Naive thymus-derived CD4-positive, alpha-beta T cell (primary cell): ENCODE measurements around the gene LGALS8. TPM values are rescaled to one million over a fixed set of nuclear protein-coding genes. Genes with fewer than 3 reads are reported as not detected.

Experiments
- ATAC-seq: fragments of 150-1000 bp; cut with Tn5 transposase; 2 replicates; pipeline ENCODE4 v1.10.0; 2021; ENCODE audit warnings: mild to moderate bottlenecking, moderate library complexity
- CTCF ChIA-PET: fragments of 350-600 bp; sonication (Branson Sonifier 250); formaldehyde crosslinking; loops from one replicate; lab custom pipeline; 2021; ENCODE audit warnings: antibody characterized with exemption; lab: Charles Lee
- POLR2A ChIA-PET: fragments of 350-600 bp; sonication (Branson Sonifier 250); formaldehyde crosslinking; loops from one replicate; lab custom pipeline; 2021; ENCODE audit warnings: antibody characterized with exemption, inconsistent platforms; lab: Charles Lee
- DNase-seq, 9 donors: peaks; one replicate each; pipeline versions ENCODE4 v3.0.0 to v3.0.0-alpha.2; 2020 to 2022; ENCODE audit warnings: mixed read lengths in 1 of 9
- H3K27ac ChIP-seq: one replicate; pipeline ENCODE4 v1.7.0; 2013; ENCODE audit warnings: mild to moderate bottlenecking, low read depth, low read length, moderate library complexity
- H3K27me3 ChIP-seq, 2 donors: one replicate each; pipeline ENCODE4 v1.7.0; 2013; ENCODE audit warnings: low read length in 2 of 2, mild to moderate bottlenecking in 2 of 2, moderate library complexity in 2 of 2; ENCODE audit not compliant: control insufficient read depth in 2 of 2, insufficient read depth in 2 of 2
- H3K36me3 ChIP-seq, 3 experiments: 1 replicate in 2 of 3; 2 replicates in 1 of 3; pipeline ENCODE4 v1.7.0; 2013; ENCODE audit warnings: low read length in 3 of 3, mild to moderate bottlenecking in 3 of 3, moderate library complexity in 1 of 3; ENCODE audit not compliant: insufficient read depth in 3 of 3, control insufficient read depth in 2 of 3
- H3K4me1 ChIP-seq, 2 donors: one replicate each; pipeline ENCODE4 v1.7.0; 2013; ENCODE audit warnings: low read length in 2 of 2, mild to moderate bottlenecking in 2 of 2, moderate library complexity in 1 of 2; ENCODE audit not compliant: control insufficient read depth in 2 of 2, insufficient read depth in 2 of 2
- H3K4me3 ChIP-seq: 2 replicates; pipeline ENCODE4 v1.7.0; 2013; ENCODE audit warnings: mild to moderate bottlenecking, low read length
- H3K9me3 ChIP-seq, 3 experiments: 1 replicate in 2 of 3; 2 replicates in 1 of 3; pipeline ENCODE4 v1.7.0; 2013; ENCODE audit warnings: low read length in 3 of 3; ENCODE audit not compliant: control insufficient read depth in 2 of 3
- H3K27ac Mint-ChIP-seq, 9 donors: one replicate each; pipeline ENCODE4 v1.8.0; 2020 to 2022; ENCODE audit warnings: mixed read lengths in 9 of 9, mild to moderate bottlenecking in 8 of 9, moderate library complexity in 5 of 9, inconsistent platforms in 2 of 9
- H3K27me3 Mint-ChIP-seq, 5 donors: one replicate each; pipeline ENCODE4 v1.8.0; 2021 to 2022; ENCODE audit warnings: mixed read lengths in 5 of 5, mild to moderate bottlenecking in 1 of 5
- H3K36me3 Mint-ChIP-seq, 5 donors: one replicate each; pipeline ENCODE4 v1.8.0; 2020 to 2022; ENCODE audit warnings: mixed read lengths in 5 of 5, mild to moderate bottlenecking in 3 of 5, inconsistent platforms in 1 of 5
- H3K4me1 Mint-ChIP-seq, 7 donors: one replicate each; pipeline ENCODE4 v1.8.0; 2020 to 2022; ENCODE audit warnings: mixed read lengths in 7 of 7, mild to moderate bottlenecking in 3 of 7, inconsistent platforms in 1 of 7
- H3K4me3 Mint-ChIP-seq, 10 donors: one replicate each; pipeline ENCODE4 v1.8.0; 2020 to 2022; ENCODE audit warnings: mild to moderate bottlenecking in 10 of 10, mixed read lengths in 10 of 10, moderate library complexity in 6 of 10, inconsistent platforms in 2 of 10
- H3K9me3 Mint-ChIP-seq, 11 donors: one replicate each; pipeline ENCODE4 v1.8.0; 2020 to 2022; ENCODE audit warnings: mixed read lengths in 11 of 11, mild to moderate bottlenecking in 4 of 11, inconsistent platforms in 1 of 11, moderate library complexity in 1 of 11
- intact Hi-C, 2 donors: fragments of 100-400 bp; cut with micrococcal nuclease; formaldehyde crosslinking; loops; one replicate each; pipeline ENCODE4 v1.15.1; 2023
- polyA plus RNA-seq, 2 donors: library from polyadenylated mRNA; unstranded; fragments of 300-500 nt; fragmentation: Illumina TruSeq; gene quantifications; one replicate each; pipeline ENCODE4 v1.2.3, GENCODE V29; 2021
- total RNA-seq, 6 experiments: library from RNA in 5 of 6; stranded (reverse) in 5 of 6; gene quantifications; 1 replicate in 5 of 6; 2 replicates in 1 of 6; pipeline ENCODE4 v1.2.3 and lab custom pipeline; 2021 to 2026

LGALS8 gene
- total and polyA plus RNA-seq, 7 experiments from 2014 or later = 41.3 to 143 (median 125) TPM

DNA sequence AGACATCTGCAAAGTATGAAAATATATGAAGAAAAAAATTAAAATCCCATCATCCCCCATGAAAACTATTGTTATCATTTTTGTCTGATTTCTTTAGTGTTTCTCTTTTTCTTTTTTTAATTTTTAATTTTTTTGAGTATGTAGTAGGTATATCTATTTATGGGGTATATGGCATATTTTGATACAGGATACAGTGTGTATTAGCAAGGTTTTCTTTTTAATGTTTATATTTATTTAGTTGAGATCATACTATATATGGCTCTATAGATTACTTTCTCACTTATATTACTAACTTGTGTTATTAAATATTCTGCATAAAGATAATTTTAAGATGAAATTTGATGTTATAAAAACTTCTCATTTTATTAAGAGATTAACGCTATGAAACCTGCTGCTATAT lies 11.4 kb downstream of the LGALS8 start:
- no peaks in the 10 kb centered on the region for H3K9me3 ChIP-seq
- ATAC-seq (no peak), DNase-seq (no peak)
- H3K27ac ChIP-seq = no peak overlapping the region
- Mint-ChIP-seq H3K4me1 (peaks cover 25 to 45% (median 41%) of the 10 kb centered on the region in 7 donors), H3K36me3 (peaks cover 4 to 41% (median 18%) of the 10 kb centered on the region in 5 donors), H3K9me3 (no peaks in the 10 kb centered on the region), H3K27me3 (no peaks in the 10 kb centered on the region), H3K4me3 (no peak overlapping the region), H3K27ac (peak overlapping the region in 2 of 9 donors; percentile 45 to 80)
- H3K27me3 ChIP-seq = no peaks in the 10 kb centered on the region
- no peak overlapping the region for H3K4me3 ChIP-seq
- intact Hi-C loops = no loop called here
- ChIA-PET CTCF (interaction anchor here (0.6 kb wide), 1 partner anchor 727 kb away, joined by 3 read pairs; no protein-coding TSS in a partner anchor), POLR2A (interaction anchor here (1.4 kb wide), 1 partner anchor 8 kb away, joined by 3 read pairs; no protein-coding TSS in a partner anchor)
- peaks cover 4 to 7% of the 10 kb centered on the region in 2 donors for H3K4me1 ChIP-seq
- H3K36me3 ChIP-seq = peaks cover 17 to 63% (median 18%) of the 10 kb centered on the region in 3 experiments

DNA sequence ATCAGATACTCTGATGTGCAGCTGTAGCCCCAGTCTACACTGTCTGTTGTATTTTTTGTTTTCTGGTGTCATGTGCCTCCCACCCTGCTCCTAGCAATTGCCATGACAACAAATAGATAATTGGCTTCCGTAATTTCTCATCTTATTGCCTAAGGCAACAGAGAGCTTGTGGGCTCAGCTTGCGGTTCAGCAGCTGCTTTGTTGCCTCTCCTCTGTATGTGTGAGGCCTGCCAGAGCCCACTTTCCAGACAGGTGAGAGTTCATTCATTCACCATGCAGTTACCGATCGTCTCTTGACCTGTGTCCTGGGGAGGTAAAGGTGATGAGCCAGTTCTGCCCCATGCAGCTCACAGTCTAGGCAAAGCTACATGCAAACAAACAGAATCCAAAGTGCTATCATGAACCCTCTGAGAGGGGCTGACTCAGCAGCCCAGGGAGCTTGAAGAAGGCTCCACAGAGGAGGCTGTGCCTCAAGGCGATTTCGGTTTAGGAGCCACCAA lies 11.9 kb downstream of the LGALS8 start:
- H3K36me3 Mint-ChIP-seq = peaks cover 0 to 39% (median 21%) of the 10 kb centered on the region in 5 donors
- peak overlapping the region in 5 of 9 donors; percentile 14 to 80 (median 45) for H3K27ac Mint-ChIP-seq
- H3K4me1 Mint-ChIP-seq = peaks cover 20 to 40% (median 36%) of the 10 kb centered on the region in 7 donors
- Histone ChIP-seq H3K4me1 (peaks cover 4 to 7% of the 10 kb centered on the region in 2 donors), H3K9me3 (no peaks in the 10 kb centered on the region), H3K4me3 (no peak overlapping the region), H3K27me3 (no peaks in the 10 kb centered on the region), H3K36me3 (peaks cover 19 to 63% (median 24%) of the 10 kb centered on the region in 3 experiments), H3K27ac (no peak overlapping the region)
- H3K27me3 Mint-ChIP-seq = no peaks in the 10 kb centered on the region
- ATAC-seq (peak; percentile 64), DNase-seq (no peak)
- intact Hi-C loops = no loop called here
- CTCF ChIA-PET = interaction anchor here (0.6 kb wide), 1 partner anchor 728 kb away, joined by 3 read pairs; no protein-coding TSS in a partner anchor
- H3K4me3 Mint-ChIP-seq = no peak overlapping the region
- POLR2A ChIA-PET = interaction anchor here (0.7 kb wide), 1 partner anchor 11 kb away, joined by 5 read pairs; no protein-coding TSS in a partner anchor
- no peaks in the 10 kb centered on the region for H3K9me3 Mint-ChIP-seq

DNA sequence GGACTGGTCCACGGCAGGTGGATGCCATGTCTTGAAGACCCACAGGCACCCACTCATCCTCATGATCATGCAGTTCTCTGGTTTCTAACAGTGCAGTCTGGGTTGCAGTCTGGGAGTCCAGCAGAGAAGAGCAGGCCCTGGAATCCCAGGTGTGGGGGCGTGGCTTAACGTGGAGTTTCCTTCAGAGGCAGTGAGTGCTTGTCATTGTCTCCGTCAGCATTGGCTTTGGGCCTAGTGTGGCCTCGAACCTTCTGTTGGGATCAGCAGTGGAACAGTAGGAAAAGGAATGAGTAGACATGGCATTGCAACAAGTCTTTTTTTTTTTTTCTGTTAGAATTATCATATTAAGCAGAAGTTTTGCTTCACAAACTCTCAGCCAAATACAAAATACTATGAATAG lies 12.8 kb downstream of the LGALS8 start:
- Mint-ChIP-seq H3K36me3 (peaks cover 0 to 42% (median 20%) of the 10 kb centered on the region in 5 donors), H3K4me1 (peaks cover 19 to 34% (median 32%) of the 10 kb centered on the region in 7 donors), H3K27ac (peak overlapping the region in 4 of 9 donors; percentile 25 to 74 (median 27)), H3K27me3 (no peaks in the 10 kb centered on the region), H3K9me3 (no peaks in the 10 kb centered on the region), H3K4me3 (no peak overlapping the region)
- no peak for ATAC-seq
- CTCF ChIA-PET = no interaction called here
- H3K9me3 ChIP-seq = no peaks in the 10 kb centered on the region
- intact Hi-C loops = no loop called here
- no peak overlapping the region for H3K27ac ChIP-seq
- no peaks in the 10 kb centered on the region for H3K27me3 ChIP-seq
- POLR2A ChIA-PET = interaction anchor here (0.7 kb wide), 1 partner anchor 12 kb away, joined by 5 read pairs; no protein-coding TSS in a partner anchor
- H3K4me1 ChIP-seq = peaks cover 4 to 7% of the 10 kb centered on the region in 2 donors
- DNase-seq = no peak
- peaks cover 24 to 68% (median 28%) of the 10 kb centered on the region in 3 experiments for H3K36me3 ChIP-seq
- H3K4me3 ChIP-seq = no peak overlapping the region

DNA sequence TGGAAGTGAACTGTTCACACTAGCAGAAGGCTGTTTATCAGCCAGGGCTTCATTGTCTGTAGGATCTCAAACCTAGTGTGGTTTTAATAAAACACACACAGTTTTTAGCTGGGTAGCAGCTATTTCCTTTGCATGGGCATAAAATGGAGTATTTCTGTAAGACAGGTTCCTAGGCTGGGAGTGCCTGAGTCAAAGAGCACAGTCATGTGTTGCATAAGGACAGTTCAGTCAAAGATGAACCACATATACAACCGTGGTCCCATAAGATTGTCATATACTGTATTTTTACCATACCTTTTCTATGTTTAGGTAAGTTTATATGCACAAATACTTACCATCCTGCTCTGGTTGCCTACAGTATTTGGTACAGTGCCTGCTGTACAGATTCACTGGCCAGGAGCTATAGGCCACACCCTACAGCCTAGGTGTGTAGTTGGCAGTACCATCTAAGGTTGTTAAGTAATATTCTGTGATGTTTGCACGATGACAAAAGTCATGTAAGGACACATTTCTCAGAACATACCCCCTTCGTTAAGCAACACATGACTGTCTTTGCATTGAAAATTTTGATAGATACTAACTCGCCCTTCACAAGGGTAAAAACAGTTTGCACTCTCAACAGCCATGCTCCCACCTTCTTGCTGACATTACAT lies 17.2 kb downstream of the LGALS8 start:
- H3K27ac Mint-ChIP-seq = no peak overlapping the region
- no peak for ATAC-seq

DNA sequence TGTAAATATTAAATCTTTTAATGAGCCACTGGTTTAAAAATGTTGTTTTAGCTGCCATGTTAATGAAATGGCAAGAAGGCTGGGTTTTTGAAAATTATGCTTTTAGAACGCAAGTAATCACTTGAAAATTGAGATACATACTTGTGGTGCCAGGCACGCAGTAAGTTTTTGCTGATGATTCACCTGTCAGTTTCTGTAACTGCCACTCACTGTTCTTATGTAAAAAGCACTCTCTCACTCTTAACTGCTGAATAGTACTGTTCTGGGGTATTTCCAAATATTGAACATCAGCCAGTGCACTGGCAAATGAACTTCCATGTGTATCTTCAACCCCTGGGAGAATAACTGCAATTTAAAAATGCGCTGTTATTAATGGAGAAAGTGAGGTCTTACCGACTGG lies 17.9 kb downstream of the LGALS8 start:
- Mint-ChIP-seq H3K4me3 (no peak overlapping the region), H3K9me3 (no peaks in the 10 kb centered on the region), H3K4me1 (peaks cover 6 to 23% (median 18%) of the 10 kb centered on the region in 7 donors), H3K36me3 (peaks cover 24 to 59% (median 28%) of the 10 kb centered on the region in 5 donors), H3K27me3 (no peaks in the 10 kb centered on the region), H3K27ac (no peak overlapping the region)
- peaks cover 35 to 94% (median 42%) of the 10 kb centered on the region in 3 experiments for H3K36me3 ChIP-seq
- no peaks in the 10 kb centered on the region for H3K27me3 ChIP-seq
- ChIA-PET POLR2A (no interaction called here), CTCF (no interaction called here)
- intact Hi-C loops = no loop called here
- H3K4me3 ChIP-seq = no peak overlapping the region
- ATAC-seq (no peak), DNase-seq (no peak)
- H3K27ac ChIP-seq = no peak overlapping the region
- no peaks in the 10 kb centered on the region for H3K9me3 ChIP-seq
- peaks cover 9 to 13% of the 10 kb centered on the region in 2 donors for H3K4me1 ChIP-seq

More for the DNA sequence above, 17.2 kb downstream of the LGALS8 start:
- no peaks in the 10 kb centered on the region for H3K9me3 Mint-ChIP-seq
- Histone ChIP-seq H3K9me3 (no peaks in the 10 kb centered on the region), H3K36me3 (peaks cover 35 to 94% (median 46%) of the 10 kb centered on the region in 3 experiments), H3K27me3 (no peaks in the 10 kb centered on the region), H3K4me3 (no peak overlapping the region), H3K27ac (no peak overlapping the region), H3K4me1 (peaks cover 8 to 9% of the 10 kb centered on the region in 2 donors)
- peaks cover 22 to 54% (median 24%) of the 10 kb centered on the region in 5 donors for H3K36me3 Mint-ChIP-seq
- no peak for DNase-seq
- POLR2A ChIA-PET = no interaction called here
- intact Hi-C loops = no loop called here
- no peak overlapping the region for H3K4me3 Mint-ChIP-seq
- CTCF ChIA-PET = no interaction called here
- no peaks in the 10 kb centered on the region for H3K27me3 Mint-ChIP-seq
- peaks cover 8 to 23% (median 15%) of the 10 kb centered on the region in 7 donors for H3K4me1 Mint-ChIP-seq

DNA sequence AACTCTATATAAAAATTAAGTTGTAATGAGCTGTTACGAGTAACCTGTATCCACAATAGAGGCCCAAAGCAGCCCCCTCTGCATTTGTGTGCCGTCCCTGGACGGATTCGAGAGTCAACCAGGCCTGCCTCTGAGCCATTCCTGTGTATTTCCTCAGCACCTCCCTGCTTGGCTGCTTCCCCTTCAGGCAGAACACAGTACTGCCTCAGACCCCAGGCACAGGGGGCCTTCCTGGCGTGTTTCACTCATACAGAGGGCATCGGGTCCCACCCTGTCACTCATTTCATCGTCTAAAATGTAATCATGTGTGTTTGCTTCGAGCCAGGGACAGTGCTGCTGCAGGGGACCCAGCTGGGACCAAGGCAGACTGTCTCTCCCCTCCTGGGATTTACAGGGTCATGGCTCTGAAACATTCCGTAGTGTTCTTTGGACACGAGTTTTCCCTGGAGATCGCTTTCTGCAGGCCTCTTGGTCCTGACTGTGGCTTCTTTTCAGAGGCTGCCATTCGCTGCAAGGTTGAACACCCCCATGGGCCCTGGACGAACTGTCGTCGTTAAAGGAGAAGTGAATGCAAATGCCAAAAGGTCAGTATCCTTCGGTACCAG lies 19.4 kb downstream of the LGALS8 start:
- H3K4me3 Mint-ChIP-seq = no peak overlapping the region
- H3K9me3 ChIP-seq = no peaks in the 10 kb centered on the region
- peaks cover 31 to 70% (median 36%) of the 10 kb centered on the region in 5 donors for H3K36me3 Mint-ChIP-seq

More for the DNA sequence above, 19.4 kb downstream of the LGALS8 start:
- ChIA-PET POLR2A (no interaction called here), CTCF (no interaction called here)
- Mint-ChIP-seq H3K9me3 (no peaks in the 10 kb centered on the region), H3K4me1 (peaks cover 9 to 25% (median 20%) of the 10 kb centered on the region in 7 donors), H3K27me3 (no peaks in the 10 kb centered on the region), H3K27ac (peak overlapping the region in 4 of 9 donors; percentile 8 to 61 (median 48))
- no peak overlapping the region for H3K4me3 ChIP-seq
- H3K36me3 ChIP-seq = peaks cover 32 to 99% (median 44%) of the 10 kb centered on the region in 3 experiments
- DNase-seq (no peak), ATAC-seq (no peak)
- intact Hi-C loops = no loop called here
- peaks cover 9 to 13% of the 10 kb centered on the region in 2 donors for H3K4me1 ChIP-seq
- no peak overlapping the region for H3K27ac ChIP-seq
- no peaks in the 10 kb centered on the region for H3K27me3 ChIP-seq
